ENCODE measurements around the gene KBTBD13.

- no peak for TF ChIP-seq CTCF (IDR thresholded peaks at IDR 0.05)
- no peak for TF ChIP-seq ZFX (IDR thresholded peaks at IDR 0.05; ENCODE audit: borderline replicate concordance)
These were observed 28.5 kb downstream of the KBTBD13 start for GRCh38 chr15:65105038-65105437.

Data from 22Rv1 (cell line).